ENCODE results near the gene LUC7L. TPM values are rescaled to one million over a fixed set of nuclear protein-coding genes. Genes with fewer than 3 reads are reported as not detected.
"Not testable (repeated sequence)": the region's sequence is repeated elsewhere in the genome, so short reads cannot be mapped to it uniquely, and the experiment has no call there.

Gene LUC7L
- total RNA-seq, 2 donors from 2014 or later = 46.5 to 48.9 TPM

DNA sequence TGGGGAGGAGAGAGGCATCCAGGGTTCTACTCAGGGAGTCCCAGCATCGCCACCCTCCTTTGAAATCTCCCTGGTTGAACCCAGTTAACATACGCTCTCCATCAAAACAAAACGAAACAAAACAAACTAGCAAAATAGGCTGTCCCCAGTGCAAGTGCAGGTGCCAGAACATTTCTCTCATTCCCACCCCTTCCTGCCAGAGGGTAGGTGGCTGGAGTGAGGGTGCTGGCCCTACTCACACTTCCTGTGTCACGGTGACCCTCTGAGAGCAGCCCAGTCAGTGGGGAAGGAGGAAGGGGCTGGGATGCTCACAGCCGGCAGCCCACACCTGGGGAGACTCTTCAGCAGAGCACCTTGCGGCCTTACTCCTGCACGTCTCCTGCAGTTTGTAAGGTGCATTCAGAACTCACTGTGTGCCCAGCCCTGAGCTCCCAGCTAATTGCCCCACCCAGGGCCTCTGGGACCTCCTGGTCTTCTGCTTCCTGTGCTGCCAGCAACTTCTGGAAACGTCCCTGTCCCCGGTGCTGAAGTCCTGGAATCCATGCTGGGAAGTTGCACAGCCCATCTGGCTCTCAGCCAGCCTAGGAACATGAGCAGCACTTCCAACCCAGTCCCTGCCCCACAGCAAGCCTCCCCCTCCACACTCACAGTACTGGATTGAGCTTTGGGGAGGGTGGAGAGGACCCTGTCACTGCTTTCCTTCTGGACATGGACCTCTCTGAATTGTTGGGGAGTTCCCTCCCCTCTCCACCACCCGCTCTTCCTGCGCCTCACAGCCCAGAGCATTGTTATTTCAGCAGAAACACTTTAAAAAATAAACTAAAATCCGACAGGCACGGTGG lies 55.1 kb downstream of the LUC7L start:
- DNase-seq = peak in 1 of 2 donors; percentile 35
- ATAC-seq = peak; percentile 40
- intact Hi-C loops (cut with DNase I, micrococcal nuclease) = not testable (repeated sequence)

DNA sequence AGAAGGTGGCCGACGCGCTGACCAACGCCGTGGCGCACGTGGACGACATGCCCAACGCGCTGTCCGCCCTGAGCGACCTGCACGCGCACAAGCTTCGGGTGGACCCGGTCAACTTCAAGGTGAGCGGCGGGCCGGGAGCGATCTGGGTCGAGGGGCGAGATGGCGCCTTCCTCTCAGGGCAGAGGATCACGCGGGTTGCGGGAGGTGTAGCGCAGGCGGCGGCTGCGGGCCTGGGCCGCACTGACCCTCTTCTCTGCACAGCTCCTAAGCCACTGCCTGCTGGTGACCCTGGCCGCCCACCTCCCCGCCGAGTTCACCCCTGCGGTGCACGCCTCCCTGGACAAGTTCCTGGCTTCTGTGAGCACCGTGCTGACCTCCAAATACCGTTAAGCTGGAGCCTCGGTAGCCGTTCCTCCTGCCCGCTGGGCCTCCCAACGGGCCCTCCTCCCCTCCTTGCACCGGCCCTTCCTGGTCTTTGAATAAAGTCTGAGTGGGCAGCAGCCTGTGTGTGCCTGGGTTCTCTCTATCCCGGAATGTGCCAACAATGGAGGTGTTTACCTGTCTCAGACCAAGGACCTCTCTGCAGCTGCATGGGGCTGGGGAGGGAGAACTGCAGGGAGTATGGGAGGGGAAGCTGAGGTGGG lies 55.9 kb downstream of the LUC7L start:
- ATAC-seq; intact Hi-C loops (cut with DNase I, micrococcal nuclease); DNase-seq: not testable (repeated sequence)

DNA sequence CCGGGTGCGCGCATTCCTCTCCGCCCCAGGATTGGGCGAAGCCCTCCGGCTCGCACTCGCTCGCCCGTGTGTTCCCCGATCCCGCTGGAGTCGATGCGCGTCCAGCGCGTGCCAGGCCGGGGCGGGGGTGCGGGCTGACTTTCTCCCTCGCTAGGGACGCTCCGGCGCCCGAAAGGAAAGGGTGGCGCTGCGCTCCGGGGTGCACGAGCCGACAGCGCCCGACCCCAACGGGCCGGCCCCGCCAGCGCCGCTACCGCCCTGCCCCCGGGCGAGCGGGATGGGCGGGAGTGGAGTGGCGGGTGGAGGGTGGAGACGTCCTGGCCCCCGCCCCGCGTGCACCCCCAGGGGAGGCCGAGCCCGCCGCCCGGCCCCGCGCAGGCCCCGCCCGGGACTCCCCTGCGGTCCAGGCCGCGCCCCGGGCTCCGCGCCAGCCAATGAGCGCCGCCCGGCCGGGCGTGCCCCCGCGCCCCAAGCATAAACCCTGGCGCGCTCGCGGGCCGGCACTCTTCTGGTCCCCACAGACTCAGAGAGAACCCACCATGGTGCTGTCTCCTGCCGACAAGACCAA lies 56.8 kb downstream of the LUC7L start, which contains the start of gene HBA2:
TSS of gene HBA2 (plus strand) at position 503 of the 568 bp plus-strand sequence. CDS start at position 540, 37 bp downstream.
- peak; percentile 54 for ATAC-seq
- intact Hi-C loops (cut with DNase I, micrococcal nuclease) = not testable (repeated sequence)

DNA sequence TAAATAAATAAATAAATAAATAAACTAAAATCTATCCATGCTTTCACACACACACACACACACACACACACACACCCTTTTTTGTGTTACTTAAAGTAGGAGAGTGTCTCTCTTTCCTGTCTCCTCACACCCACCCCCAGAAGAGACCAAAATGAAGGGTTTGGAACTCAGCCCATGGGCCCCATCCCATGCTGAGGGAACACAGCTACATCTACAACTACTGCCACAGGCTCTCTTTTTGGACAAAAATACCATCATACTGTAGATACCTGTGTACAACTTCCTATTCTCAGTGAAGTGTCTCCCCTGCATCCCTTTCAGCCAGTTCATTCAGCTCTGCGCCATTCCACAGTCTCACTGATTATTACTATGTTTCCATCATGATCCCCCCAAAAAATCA lies 58.5 kb downstream of the LUC7L start:
- DNase-seq (no peak), ATAC-seq (no peak)
- intact Hi-C loops (cut with DNase I, micrococcal nuclease) = no loop called here

More for the DNA sequence above, 56.8 kb downstream of the LUC7L start, which contains the start of gene HBA2:
- DNase-seq = not testable (repeated sequence)

DNA sequence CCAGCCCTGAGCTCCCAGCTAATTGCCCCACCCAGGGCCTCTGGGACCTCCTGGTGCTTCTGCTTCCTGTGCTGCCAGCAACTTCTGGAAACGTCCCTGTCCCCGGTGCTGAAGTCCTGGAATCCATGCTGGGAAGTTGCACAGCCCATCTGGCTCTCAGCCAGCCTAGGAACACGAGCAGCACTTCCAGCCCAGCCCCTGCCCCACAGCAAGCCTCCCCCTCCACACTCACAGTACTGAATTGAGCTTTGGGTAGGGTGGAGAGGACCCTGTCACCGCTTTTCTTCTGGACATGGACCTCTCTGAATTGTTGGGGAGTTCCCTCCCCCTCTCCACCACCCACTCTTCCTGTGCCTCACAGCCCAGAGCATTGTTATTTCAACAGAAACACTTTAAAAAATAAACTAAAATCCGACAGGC lies 59.2 kb downstream of the LUC7L start:
- intact Hi-C loops (cut with DNase I, micrococcal nuclease) = not testable (repeated sequence)
- peak; percentile 72 for ATAC-seq
- peak in 1 of 2 donors; percentile 25 for DNase-seq

DNA sequence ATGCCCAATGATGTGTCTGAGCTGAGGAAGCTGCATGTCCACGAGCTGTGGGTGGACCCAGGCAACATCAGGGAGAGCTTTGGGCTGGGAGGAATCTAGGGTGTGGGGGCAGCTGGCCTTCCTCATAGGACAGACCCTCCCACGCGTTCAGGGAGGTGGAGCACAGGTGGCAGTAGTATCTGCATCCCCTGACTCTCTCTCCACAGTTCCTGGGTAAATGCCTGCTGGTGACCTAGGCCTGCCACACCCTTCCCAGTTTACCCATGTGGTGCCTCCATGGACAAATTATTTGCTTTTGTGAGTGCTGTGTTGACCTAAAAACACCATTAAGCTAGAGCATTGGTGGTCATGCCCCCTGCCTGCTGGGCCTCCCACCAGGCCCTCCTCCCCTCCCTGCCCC lies 60.2 kb downstream of the LUC7L start:
- ATAC-seq = no peak
- intact Hi-C loops (cut with DNase I, micrococcal nuclease) = no loop called here
- no peak for DNase-seq

DNA sequence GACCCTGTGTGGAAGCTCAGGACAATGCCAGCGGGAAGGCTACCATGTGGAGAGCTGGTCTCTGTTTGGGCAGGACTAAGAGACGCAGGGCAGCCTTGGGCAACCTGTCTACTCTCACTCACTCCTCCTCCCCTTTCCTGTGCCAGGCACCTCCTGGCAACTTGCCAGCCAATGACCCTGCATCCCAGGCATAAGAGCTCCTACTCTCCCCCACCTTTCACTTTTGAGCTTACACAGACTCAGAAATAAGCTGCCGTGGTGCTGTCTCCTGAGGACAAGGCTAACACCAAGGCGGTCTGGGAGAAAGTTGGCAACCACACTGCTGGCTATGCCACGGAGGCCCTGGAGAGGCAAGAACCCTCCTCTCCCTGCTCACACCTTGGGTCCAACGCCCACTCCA lies 60.8 kb downstream of the LUC7L start:
- DNase-seq = no peak
- intact Hi-C loops (cut with DNase I, micrococcal nuclease) = no loop called here
- ATAC-seq = no peak

DNA sequence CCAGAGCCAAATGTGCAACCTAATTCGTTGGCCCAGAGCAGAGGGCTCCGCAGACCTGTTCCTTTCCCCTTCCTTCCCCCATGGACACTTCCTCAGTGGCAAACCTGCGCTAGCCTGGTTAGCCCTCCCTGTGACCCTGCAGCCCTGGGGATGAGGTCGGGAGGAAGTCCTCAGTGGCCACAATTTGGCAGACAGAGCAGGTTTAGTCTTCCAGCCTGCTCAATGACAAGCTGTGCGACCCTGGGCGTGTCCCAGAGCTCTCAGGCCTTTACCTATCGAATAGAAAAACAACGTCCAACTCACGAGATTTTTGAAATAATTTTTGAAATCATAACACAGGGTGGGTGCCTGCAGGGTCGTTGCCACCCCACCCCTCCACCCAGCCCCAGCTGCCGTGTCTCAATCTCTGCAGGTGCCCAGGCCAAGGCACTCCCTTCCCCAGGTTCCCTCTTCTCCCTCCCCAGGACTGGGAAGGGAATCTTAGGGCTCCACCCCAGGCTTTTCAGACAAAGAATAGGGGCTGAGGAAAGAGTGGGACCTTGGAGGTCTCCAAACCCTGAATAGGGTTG lies 62.0 kb downstream of the LUC7L start:
- no peak for ATAC-seq
- no peak for DNase-seq
- intact Hi-C loops (cut with DNase I, micrococcal nuclease) = no loop called here

DNA sequence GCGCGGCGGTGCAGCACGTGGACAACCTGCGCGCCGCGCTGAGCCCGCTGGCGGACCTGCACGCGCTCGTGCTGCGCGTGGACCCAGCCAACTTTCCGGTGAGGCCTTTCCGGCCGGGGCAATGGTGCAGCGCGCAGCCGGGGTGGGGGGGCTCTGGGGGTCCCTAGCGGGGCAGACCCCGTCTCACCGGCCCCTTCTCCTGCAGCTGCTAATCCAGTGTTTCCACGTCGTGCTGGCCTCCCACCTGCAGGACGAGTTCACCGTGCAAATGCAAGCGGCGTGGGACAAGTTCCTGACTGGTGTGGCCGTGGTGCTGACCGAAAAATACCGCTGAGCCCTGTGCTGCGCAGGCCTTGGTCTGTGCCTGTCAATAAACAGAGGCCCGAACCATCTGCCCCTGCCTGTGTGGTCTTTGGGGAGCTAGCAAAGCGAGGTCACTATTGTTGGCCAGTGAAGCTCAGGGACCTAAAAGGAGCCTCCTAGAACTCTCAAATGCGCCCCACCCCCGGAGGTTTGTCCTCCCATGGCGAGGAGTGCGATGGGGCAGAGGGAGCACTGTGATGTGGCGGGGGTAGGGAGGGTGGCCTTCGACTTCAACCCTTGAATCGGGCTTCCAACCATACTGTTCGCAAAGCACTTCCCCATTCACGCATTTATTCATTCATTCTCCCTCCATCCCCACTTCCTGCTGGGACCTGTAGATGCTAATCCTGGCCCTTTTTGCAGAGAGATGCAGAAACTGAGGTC lies 62.7 kb downstream of the LUC7L start:
- intact Hi-C loops (cut with DNase I, micrococcal nuclease) = no loop called here
- ATAC-seq (peak; percentile 20), DNase-seq (no peak)

DNA sequence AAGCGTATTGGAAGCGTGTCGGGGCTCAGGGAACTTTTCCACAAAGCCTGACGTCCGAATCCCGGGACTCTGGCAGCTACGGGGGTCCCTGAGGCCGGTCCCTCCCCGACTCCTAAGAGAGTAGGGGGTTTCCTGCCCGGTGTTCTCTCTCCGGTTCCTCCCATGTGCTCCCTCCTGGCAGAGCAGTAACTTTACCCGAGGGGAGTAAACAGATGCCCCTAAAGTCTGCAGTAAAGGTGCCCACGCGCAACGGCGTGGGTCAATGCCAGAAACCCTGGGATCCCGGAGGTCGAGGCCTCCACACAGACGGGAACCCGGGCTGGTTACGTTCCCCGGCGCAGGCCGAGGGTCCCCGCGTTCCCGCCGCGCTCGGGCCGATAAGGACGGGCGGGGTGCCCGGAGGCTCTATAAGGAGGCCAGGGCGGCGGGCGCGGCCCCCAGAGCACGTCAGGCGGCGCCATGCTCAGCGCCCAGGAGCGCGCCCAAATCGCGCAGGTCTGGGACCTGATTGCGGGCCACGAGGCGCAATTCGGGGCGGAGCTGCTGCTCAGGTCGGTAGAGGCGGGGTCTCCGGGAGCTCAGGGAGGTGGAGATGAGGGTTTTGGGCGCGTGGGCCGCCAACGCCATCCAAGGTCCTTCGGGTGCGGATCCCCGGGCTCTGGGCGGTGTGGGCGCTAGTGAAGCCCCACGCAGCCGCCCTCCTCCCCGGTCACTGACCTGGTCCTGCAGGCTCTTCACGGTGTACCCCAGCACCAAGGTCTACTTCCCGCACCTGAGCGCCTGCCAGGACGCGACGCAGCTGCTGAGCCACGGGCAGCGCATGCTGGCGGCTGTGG lies 63.5 kb downstream of the LUC7L start, which contains the start of gene HBM:
TSS of gene HBM (plus strand) at position 440 of the 836 bp plus-strand sequence. CDS start at position 460, 20 bp downstream.
- intact Hi-C loops (cut with DNase I, micrococcal nuclease) = no loop called here
- DNase-seq = peak in 1 of 2 donors; percentile 19
- ATAC-seq = no peak

DNA sequence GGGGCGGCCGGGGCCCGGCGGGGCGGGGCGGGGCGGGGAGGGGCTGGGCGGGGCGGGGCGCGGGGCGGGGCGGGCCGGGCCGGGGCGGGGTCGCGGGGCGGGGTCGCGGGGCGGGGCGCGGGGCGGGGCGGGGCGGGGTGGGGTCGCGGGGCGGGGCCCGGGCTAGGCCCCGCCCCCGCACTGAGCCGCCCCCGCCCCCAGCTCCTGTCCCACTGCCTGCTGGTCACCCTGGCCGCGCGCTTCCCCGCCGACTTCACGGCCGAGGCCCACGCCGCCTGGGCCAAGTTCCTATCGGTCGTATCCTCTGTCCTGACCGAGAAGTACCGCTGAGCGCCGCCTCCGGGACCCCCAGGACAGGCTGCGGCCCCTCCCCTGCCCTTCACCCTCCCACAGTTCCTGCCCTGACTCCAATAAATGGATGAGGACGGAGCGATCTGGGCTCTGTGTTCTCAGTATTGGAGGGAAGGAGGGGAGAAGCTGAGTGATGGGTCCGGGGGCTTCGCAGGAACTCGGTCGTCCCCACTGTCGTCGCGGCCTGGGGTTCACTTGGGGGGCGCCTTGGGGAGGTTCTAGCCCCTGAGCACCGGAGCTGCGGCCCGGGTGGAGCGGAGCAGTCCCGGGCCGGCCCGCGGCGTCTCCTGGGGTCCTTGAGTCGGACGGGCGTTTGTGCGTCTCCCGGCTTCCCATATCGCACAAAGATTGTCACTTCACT lies 64.3 kb downstream of the LUC7L start:
- DNase-seq (no peak), ATAC-seq (no peak)
- intact Hi-C loops (cut with DNase I, micrococcal nuclease) = no loop called here

DNA sequence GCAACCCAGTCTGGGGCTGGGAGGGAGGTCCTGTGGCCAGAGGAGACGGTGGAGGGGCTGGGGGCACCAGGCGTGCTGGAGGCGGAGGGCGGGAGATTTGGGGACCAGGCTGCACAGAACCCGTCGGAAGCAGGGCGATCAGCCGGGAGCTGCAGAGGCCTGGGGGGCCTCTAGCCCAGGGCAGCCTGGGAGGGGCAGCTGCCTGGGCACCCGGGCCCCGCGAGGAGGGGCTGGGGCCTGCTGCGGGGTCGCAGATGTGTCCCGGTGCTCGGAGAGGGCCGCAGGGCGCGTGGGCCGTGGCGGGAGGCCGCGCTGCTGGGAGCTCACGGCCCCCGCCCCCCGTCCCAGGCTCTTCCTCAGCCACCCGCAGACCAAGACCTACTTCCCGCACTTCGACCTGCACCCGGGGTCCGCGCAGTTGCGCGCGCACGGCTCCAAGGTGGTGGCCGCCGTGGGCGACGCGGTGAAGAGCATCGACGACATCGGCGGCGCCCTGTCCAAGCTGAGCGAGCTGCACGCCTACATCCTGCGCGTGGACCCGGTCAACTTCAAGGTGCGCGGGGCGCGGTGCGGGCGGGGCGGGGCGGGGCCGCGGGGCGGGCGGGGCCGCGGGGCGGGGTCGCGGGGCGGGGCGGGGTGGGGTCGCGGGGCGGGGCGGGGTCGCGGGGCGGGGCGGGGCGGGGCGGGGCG lies 65.0 kb downstream of the LUC7L start:
- peak; percentile 45 for ATAC-seq
- DNase-seq; intact Hi-C loops (cut with DNase I, micrococcal nuclease): not testable (repeated sequence)

DNA sequence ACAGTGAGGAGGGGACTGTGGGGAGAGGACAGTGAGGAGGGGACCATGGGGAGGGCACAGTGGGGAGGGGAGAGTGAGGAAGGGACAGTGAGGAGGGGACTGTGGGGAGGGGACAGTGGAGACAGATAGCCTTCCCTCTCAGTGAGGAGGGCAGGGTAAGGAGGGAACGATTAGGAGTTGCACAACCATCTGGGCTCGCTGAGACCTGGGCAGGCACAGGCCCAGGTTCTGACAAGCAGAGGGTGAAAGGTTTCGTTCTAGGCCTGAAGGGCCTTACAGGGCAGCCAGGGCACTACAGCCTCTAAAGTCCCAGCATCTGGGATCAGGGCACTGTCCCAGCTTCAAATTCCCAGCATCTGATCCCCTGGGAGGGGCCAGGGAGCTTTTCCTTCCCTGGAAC lies 65.6 kb downstream of the LUC7L start:
- ATAC-seq; intact Hi-C loops (cut with DNase I, micrococcal nuclease): not testable (repeated sequence)
- peak in 1 of 2 donors; percentile 17 for DNase-seq

DNA sequence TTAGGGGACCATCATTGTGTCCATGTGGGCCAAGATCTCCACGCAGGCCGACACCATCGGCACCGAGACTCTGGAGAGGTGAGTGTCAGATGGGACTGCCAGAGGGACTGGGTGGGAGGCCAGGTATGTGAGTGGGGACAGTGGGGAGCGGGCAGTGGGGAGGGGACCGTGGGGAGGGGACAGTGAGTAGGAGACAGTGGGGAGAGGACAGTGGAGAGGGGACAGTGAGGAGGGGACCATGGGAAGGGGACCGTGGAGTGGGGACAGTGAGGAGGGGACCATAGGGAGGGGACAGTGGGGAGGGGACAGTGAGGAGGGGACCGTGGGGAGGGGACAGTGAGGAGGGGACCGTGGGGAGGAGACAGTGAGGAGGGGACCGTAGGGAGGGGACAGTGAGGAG lies 66.1 kb downstream of the LUC7L start:
- ATAC-seq; intact Hi-C loops (cut with DNase I, micrococcal nuclease); DNase-seq: not testable (repeated sequence)

DNA sequence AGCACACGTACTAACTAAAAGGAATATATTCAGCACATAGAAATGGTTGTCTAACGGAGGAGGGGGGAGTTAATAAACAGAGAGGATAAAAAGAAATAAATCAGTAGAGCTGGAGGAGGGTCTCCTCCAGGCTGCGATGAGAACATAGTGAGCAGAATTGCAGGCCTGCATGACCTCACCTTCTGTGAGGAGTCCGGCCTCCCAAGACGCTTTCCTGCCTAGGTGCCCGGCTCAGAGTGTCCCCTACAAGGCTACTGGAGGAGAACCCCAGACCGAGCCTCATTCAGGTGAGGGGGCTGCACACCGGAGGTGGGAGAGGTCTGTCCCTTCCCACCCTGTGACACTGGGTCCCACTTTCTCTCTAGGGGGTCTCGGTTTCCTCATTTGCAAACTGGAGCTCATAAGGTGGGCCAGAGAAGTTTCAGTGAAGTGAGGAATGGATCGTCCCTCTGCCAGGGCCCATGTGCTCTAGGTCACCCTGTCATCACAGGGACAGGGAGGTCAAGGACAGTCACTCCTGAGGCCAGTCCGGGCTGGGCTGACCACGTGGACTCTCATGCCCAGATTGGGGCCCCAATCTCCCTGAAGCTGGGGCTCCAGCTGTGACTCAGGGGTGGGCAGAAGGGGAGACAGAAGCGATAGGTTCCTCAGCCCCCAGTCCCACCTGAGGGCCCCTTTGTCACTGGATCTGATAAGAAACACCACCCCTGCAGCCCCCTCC lies 66.8 kb downstream of the LUC7L start:
- intact Hi-C loops (cut with DNase I, micrococcal nuclease) = no loop called here
- DNase-seq (no peak), ATAC-seq (no peak)

DNA sequence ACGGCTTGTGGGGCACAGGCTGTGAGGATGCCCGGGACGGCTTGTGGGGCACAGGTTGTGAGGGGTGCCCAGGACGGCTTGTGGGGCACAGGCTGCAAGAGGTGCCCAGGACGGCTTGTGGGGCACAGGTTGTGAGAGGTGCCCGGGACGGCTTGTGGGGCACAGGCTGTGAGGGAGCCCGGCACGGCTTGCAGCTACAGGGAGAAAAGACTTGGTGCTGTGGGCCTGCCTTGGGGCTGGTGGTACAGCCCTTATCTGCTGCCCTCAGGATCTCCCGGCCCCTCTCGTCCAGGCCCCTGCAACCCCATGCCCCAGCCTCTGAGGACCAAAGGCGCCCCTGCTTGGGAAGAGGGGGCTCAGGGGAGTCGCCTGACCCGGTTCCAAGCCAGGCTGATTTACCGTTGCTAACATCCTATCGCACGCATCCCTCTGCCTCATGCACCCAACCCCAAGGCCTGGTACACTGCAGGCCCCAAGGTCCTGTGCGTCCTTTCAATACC lies 68.5 kb downstream of the LUC7L start:
- ATAC-seq = no peak
- intact Hi-C loops (cut with DNase I, micrococcal nuclease) = no loop called here
- no peak for DNase-seq

Measured in left colon (tissue), 2 donors.